HepG2 (cell line): ENCODE results near the gene ARHGAP22. TPM values are rescaled to one million over a fixed set of nuclear protein-coding genes. Genes with fewer than 3 reads are reported as not detected.

ENCODE experiments used
- ATAC-seq: fragments of 200-7000 bp; cut with Tn5 transposase; 3 replicates; pipeline ENCODE4 v1.9.1; 2020; ENCODE audit warnings: mild to moderate bottlenecking, moderate library complexity
- BruUV-seq: library from RNA; stranded (reverse); fragments of 400-500 nt; replicated peaks from 2 replicates; lab custom pipeline; 2021; lab: Mats Ljungman, UMichigan
- CTCF ChIA-PET: fragments of 300-600 bp; formaldehyde crosslinking; extraction: SDS; loops from one replicate; lab custom pipeline; 2021; ENCODE audit warnings: low total read pairs, inconsistent platforms, low intra/inter-chr PET ratio; lab: Yijun Ruan, JAX
- POLR2A ChIA-PET: fragments of 350-600 bp; sonication (Branson Sonifier 250); formaldehyde crosslinking; loops from one replicate; lab custom pipeline; 2020; ENCODE audit warnings: antibody characterized with exemption, inconsistent platforms; lab: Yijun Ruan, JAX
- DNase-seq: peaks from one replicate; pipeline ENCODE4 v3.0.0-alpha.2; 2015; ENCODE audit warnings: low spot score
- FAIRE-seq: peaks from 3 replicates; lab custom pipeline; 2011; peaks lifted over from hg19 to GRCh38; lab: Jason Lieb, UNC
- H2AFZ ChIP-seq: one replicate; pipeline ENCODE4 v1.6.1; 2011; ENCODE audit warnings: low read length, inconsistent platforms
- H3K27ac ChIP-seq: fragments of 300-600 bp; 3 replicates; pipeline ENCODE4 v1.8.0; 2011; ENCODE audit warnings: mixed run types, mild to moderate bottlenecking, mixed read lengths, low read length, inconsistent platforms; ENCODE audit not compliant: insufficient read depth; ENCODE audit errors: extremely low read length
- H3K27me3 ChIP-seq, 2 experiments: fragments of 200-600 bp in 1 of 2; 2 replicates in 1 of 2; 3 replicates in 1 of 2; pipeline versions ENCODE4 v1.6.0 to v1.8.0; 2011; ENCODE audit warnings: low read length in 2 of 2, mild to moderate bottlenecking in 2 of 2, moderate library complexity in 2 of 2, inconsistent platforms in 1 of 2; ENCODE audit not compliant: insufficient read depth in 2 of 2, control insufficient read depth in 1 of 2
- H3K36me3 ChIP-seq, 2 experiments: fragments of 200-600 bp in 1 of 2; replicated peaks in 1 of 2; 2 replicates in 1 of 2; 3 replicates in 1 of 2; pipeline versions ENCODE4 v1.5.1 to v1.8.0; 2011; ENCODE audit warnings: low read length in 2 of 2, inconsistent platforms in 1 of 2; ENCODE audit not compliant: insufficient read depth in 2 of 2, control insufficient read depth in 1 of 2
- H3K4me1 ChIP-seq: 2 replicates; pipeline ENCODE4 v1.5.1; 2012; ENCODE audit warnings: low read length, inconsistent platforms; ENCODE audit not compliant: insufficient read depth
- H3K4me2 ChIP-seq: 2 replicates; pipeline ENCODE4 v1.6.0; 2011; ENCODE audit warnings: low read depth, low read length, inconsistent platforms
- H3K4me3 ChIP-seq, 3 experiments: fragments of 200-600 bp in 1 of 3; sonication (generic), shearing (Covaris generic) in 1 of 3; replicated peaks in 1 of 3; 2 replicates each; pipeline ENCODE4 v1.5.1; 2011 to 2016; ENCODE audit warnings: low read length in 3 of 3, inconsistent platforms in 2 of 3, low read depth in 2 of 3, mild to moderate bottlenecking in 2 of 3, control low read depth in 1 of 3, mixed read lengths in 1 of 3; ENCODE audit not compliant: insufficient read depth in 1 of 3
- H3K79me2 ChIP-seq: one replicate; pipeline ENCODE4 v1.6.1; 2011; ENCODE audit warnings: low read length, inconsistent platforms; ENCODE audit not compliant: insufficient read depth
- H3K9ac ChIP-seq: 2 replicates; pipeline ENCODE4 v1.6.0; 2011; ENCODE audit warnings: mild to moderate bottlenecking, low read depth, low read length, inconsistent platforms; ENCODE audit not compliant: insufficient read depth
- H3K9me3 ChIP-seq: 2 replicates; pipeline ENCODE4 v1.5.1; 2012; ENCODE audit warnings: mild to moderate bottlenecking, low read length
- H4K20me1 ChIP-seq: 2 replicates; pipeline ENCODE4 v1.6.0; 2011; ENCODE audit warnings: inconsistent platforms, mild to moderate bottlenecking, low read length, moderate library complexity; ENCODE audit not compliant: insufficient read depth
- ARNT2 ChIP-seq: sonication (generic); formaldehyde crosslinking; IDR thresholded peaks from 2 replicates; pipeline ENCODE4 v1.8.0; 2022; ENCODE audit warnings: mild to moderate bottlenecking, low read depth, missing genetic modification reagents, moderate library complexity
- ERF ChIP-seq: IDR thresholded peaks from 2 replicates; pipeline ENCODE4 v1.6.1; 2018; ENCODE audit warnings: missing biosample characterization, missing genetic modification reagents
- ETS1 ChIP-seq: sonication (generic); formaldehyde crosslinking; IDR thresholded peaks from 2 replicates; pipeline ENCODE4 v1.4.0; 2020; ENCODE audit warnings: missing genetic modification reagents
- FOXM1 ChIP-seq: sonication (generic); formaldehyde crosslinking; IDR thresholded peaks from 2 replicates; pipeline ENCODE4 v1.5.0; 2020; ENCODE audit warnings: missing genetic modification reagents
- FOXO1 ChIP-seq: sonication (generic); formaldehyde crosslinking; IDR thresholded peaks from 2 replicates; pipeline ENCODE4 v1.4.0; 2020; ENCODE audit warnings: missing genetic modification reagents
- GPN1 ChIP-seq: sonication (generic); formaldehyde crosslinking; IDR thresholded peaks from 2 replicates; pipeline ENCODE4 v1.5.1; 2020; ENCODE audit warnings: missing genetic modification reagents, borderline replicate concordance
- ZNF205 ChIP-seq: IDR thresholded peaks from 2 replicates; pipeline ENCODE4 v1.6.1; 2018; ENCODE audit warnings: missing biosample characterization, missing genetic modification reagents
- ZNF274 ChIP-seq: sonication (generic); formaldehyde crosslinking; IDR thresholded peaks from 2 replicates; pipeline ENCODE4 v1.5.1; 2020; ENCODE audit warnings: mild to moderate bottlenecking, missing genetic modification reagents
- ZNF614 ChIP-seq: IDR thresholded peaks from 2 replicates; pipeline ENCODE4 v1.6.1; 2018; ENCODE audit warnings: missing biosample characterization, missing genetic modification reagents, inconsistent platforms, borderline replicate concordance
- ZNF747 ChIP-seq: sonication (generic); formaldehyde crosslinking; IDR thresholded peaks from 2 replicates; pipeline ENCODE4 v1.8.1; 2023; ENCODE audit warnings: missing genetic modification reagents, mild to moderate bottlenecking, borderline replicate concordance
- WGBS: methylation state at CpG from one replicate; pipeline ENCODE4 v1.1.6; 2017; ENCODE audit warnings: low lambda C conversion rate; 5-methylcytosine and 5-hydroxymethylcytosine counted together
- in situ Hi-C: cut with HindIII; loops from 2 replicates; pipeline ENCODE4 v1.10.0; 2017; ENCODE audit warnings: low pct_unique_long_range_greater_than_20kb; ENCODE audit not compliant: extremely low pct_ligation_motif_present
- intact Hi-C: fragments of 100-400 bp; cut with micrococcal nuclease; formaldehyde crosslinking; loops from one replicate; pipeline ENCODE4 v1.10.0; 2022; ENCODE audit not compliant: unreplicated experiment
- polyA plus RNA-seq, 8 experiments: library from polyadenylated mRNA; depleted of rRNA in 3 of 8; stranded (reverse) in 7 of 8; unstranded in 1 of 8; fragments of >200 nt; fragmentation: Illumina TruSeq in 4 of 8; extraction: Trizol in 4 of 8; gene quantifications; 2 replicates each; pipeline versions ENCODE4 v1.2.1 to v1.2.3, GENCODE V29; 2011 to 2016; ENCODE audit warnings: low read depth in 4 of 8, missing spikeins in 1 of 8, mixed read lengths in 1 of 8; ENCODE audit not compliant: insufficient read depth in 1 of 8
- total RNA-seq, 5 experiments: library from RNA; depleted of rRNA; stranded (reverse); fragments of >200 nt; fragmentation: Illumina TruSeq; extraction: Trizol; gene quantifications; 2 replicates each; pipeline ENCODE4 v1.2.3, GENCODE V29; 2016; ENCODE audit warnings: low read depth in 1 of 5

Gene ARHGAP22
- total and polyA plus RNA-seq, 2 of the 13 experiments (the other 11 are each of a cell fraction or from before 2014, with no cell fraction given), result 0.08 to 0.38 TPM

DNA sequence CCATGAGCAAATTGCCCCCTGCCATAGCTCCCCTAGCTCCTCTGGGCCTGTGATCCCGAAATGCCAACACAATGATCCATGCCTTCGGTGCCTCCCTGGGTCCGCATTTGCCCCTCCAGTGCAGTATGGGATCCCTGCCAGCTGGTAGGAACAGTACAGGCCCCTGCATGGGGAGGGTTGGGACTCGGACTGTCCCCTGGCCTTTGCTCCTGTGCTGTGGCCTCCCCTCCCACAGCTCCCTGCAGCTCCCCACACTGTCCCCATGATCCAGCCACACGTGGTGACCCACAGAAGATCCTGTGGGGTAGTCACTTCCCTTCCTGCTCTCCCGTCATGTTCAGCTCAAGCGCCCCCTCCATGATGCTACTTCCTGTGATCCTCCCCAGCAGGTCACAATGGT, 158.1 kb downstream of the ARHGAP22 start:
- no peak overlapping the region for H3K9ac ChIP-seq
- intact Hi-C loops (no loop called here), in situ Hi-C loops (loop anchor here (5.0 kb wide), 1 partner anchor 84 kb away; no protein-coding TSS in a partner anchor)
- no peaks in the 10 kb centered on the region for H3K79me2 ChIP-seq
- ChIA-PET POLR2A (no interaction called here), CTCF (no interaction called here)
- no peak for DNase-seq
- H3K4me1 ChIP-seq, result peaks cover 2% of the 10 kb centered on the region
- no peak for TF ChIP-seq GPN1 (CRISPR knock-in tag)
- no peak for TF ChIP-seq ZNF274 (CRISPR knock-in tag)
- no peak for TF ChIP-seq FOXM1 (CRISPR knock-in tag)
- TF ChIP-seq FOXO1 (CRISPR knock-in tag), result no peak
- no peak for TF ChIP-seq ZNF205 (CRISPR knock-in tag)
- no peak for TF ChIP-seq ARNT2
- no peak overlapping the region for H3K4me2 ChIP-seq
- no peak overlapping the region for H3K27ac ChIP-seq
- H4K20me1 ChIP-seq, result no peaks in the 10 kb centered on the region
- ATAC-seq, result no peak
- H3K9me3 ChIP-seq, result no peaks in the 10 kb centered on the region
- no peak overlapping the region for H2AFZ ChIP-seq
- H3K36me3 ChIP-seq, result no peaks in the 10 kb centered on the region
- H3K4me3 ChIP-seq, result no peak overlapping the region
- WGBS, result 35% methylated on average over 7 of the region's 7 CpGs
- FAIRE-seq, result no peak
- no TSS peak for BruUV-seq
- H3K27me3 ChIP-seq, result peaks cover 0 to 3% of the 10 kb centered on the region in 2 experiments; a peak in 2 of 5 replicates

- H4K20me1 ChIP-seq, result no peaks in the 10 kb centered on the region
- H3K4me2 ChIP-seq, result no peak overlapping the region
- H2AFZ ChIP-seq, result no peak overlapping the region
- H3K27me3 ChIP-seq, result peaks cover 0 to 3% of the 10 kb centered on the region in 2 experiments; a peak in 2 of 5 replicates
- no TSS peak for BruUV-seq
- no peaks in the 10 kb centered on the region for H3K79me2 ChIP-seq
- intact Hi-C loops (loop anchor here (1.0 to 2.0 kb wide), 2 partner anchors 61 to 83 kb away; no protein-coding TSS in a partner anchor), in situ Hi-C loops (loop anchor here (5.0 kb wide), 1 partner anchor 84 kb away; no protein-coding TSS in a partner anchor)
- CTCF ChIA-PET, result no interaction called here
- H3K36me3 ChIP-seq, result no peaks in the 10 kb centered on the region
- H3K4me3 ChIP-seq, result no peak overlapping the region
- FAIRE-seq (no peak), DNase-seq (no peak), ATAC-seq (no peak)
- WGBS, result 29% methylated on average over 1 of the region's 7 CpGs
- no peaks in the 10 kb centered on the region for H3K9me3 ChIP-seq
- no peaks in the 10 kb centered on the region for H3K4me1 ChIP-seq
- H3K27ac ChIP-seq, result no peak overlapping the region
- POLR2A ChIA-PET, result no interaction called here
- TF ChIP-seq ETS1 (CRISPR knock-in tag), result no peak
- no peak for TF ChIP-seq ERF (CRISPR knock-in tag)
- TF ChIP-seq ZNF747 (CRISPR knock-in tag), result no peak
- TF ChIP-seq ZNF614 (CRISPR knock-in tag), result no peak
- H3K9ac ChIP-seq, result no peak overlapping the region
Measured at GRCh38 chr10:48445932-48446331, 158.9 kb downstream of the ARHGAP22 start.
